Ascending aorta (tissue), 2 donors: ENCODE results near the gene CCL17. TPM values are rescaled to one million over a fixed set of nuclear protein-coding genes. Genes with fewer than 3 reads are reported as not detected.

ENCODE experiments used
- DNase-seq, 2 donors: peaks; one replicate each; pipeline ENCODE4 v3.0.0-alpha.2; 2019; ENCODE audit warnings: low spot score in 2 of 2
- H3K27ac ChIP-seq, 2 donors: fragments of 200-600 bp; sonication (generic); one replicate each; pipeline ENCODE4 v1.5.1; 2016 to 2017; ENCODE audit warnings: mild to moderate bottlenecking in 1 of 2
- H3K27me3 ChIP-seq: fragments of 200-600 bp; sonication (generic); one replicate; pipeline ENCODE4 v1.5.1; 2017
- H3K36me3 ChIP-seq, 2 donors: fragments of 200-600 bp; sonication (generic); one replicate each; pipeline ENCODE4 v1.5.1; 2016
- H3K4me1 ChIP-seq, 2 donors: fragments of 200-600 bp; sonication (generic); one replicate each; pipeline ENCODE4 v1.5.1; 2016 to 2017; ENCODE audit warnings: mild to moderate bottlenecking in 1 of 2
- H3K4me3 ChIP-seq, 2 donors: fragments of 200-600 bp; sonication (generic); one replicate each; pipeline ENCODE4 v1.5.1; 2016 to 2017; ENCODE audit warnings: mild to moderate bottlenecking in 1 of 2
- H3K9me3 ChIP-seq, 2 donors: fragments of 200-600 bp; sonication (generic); one replicate each; pipeline ENCODE4 v1.5.1; 2016
- intact Hi-C: fragments of 100-400 bp; cut with DNase I; formaldehyde crosslinking; loops from one replicate; pipeline ENCODE4 v1.15.1; 2023
- total RNA-seq: library from RNA; depleted of rRNA; stranded (reverse); fragments of >200 nt; gene quantifications from one replicate; pipeline ENCODE4 v1.1.0, GENCODE V29; 2016
- TF ChIP-seq, protein P1 (sequence below), 3 experiments: fragments of 200-600 bp in 2 of 3; fragments of 450-650 bp in 1 of 3; sonication (generic) in 2 of 3; IDR thresholded peaks; one replicate each; pipeline ENCODE4 v1.5.1; 2016 to 2019; ENCODE audit warnings: antibody characterized with exemption in 3 of 3, mild to moderate bottlenecking in 1 of 3, moderate library complexity in 1 of 3

CCL17 gene
- total RNA-seq, 1 donor from 2014 or later, result not detected

- H3K4me1 ChIP-seq, result peaks cover 0 to 17% of the 10 kb centered on the region in 2 donors
- no peak for DNase-seq
- intact Hi-C loops, result no loop called here
- no peaks in the 10 kb centered on the region for H3K9me3 ChIP-seq
- no peak overlapping the region for H3K27ac ChIP-seq
- H3K4me3 ChIP-seq, result no peak overlapping the region
- H3K36me3 ChIP-seq, result no peaks in the 10 kb centered on the region
- no peaks in the 10 kb centered on the region for H3K27me3 ChIP-seq
- TF ChIP-seq, protein P1, sequence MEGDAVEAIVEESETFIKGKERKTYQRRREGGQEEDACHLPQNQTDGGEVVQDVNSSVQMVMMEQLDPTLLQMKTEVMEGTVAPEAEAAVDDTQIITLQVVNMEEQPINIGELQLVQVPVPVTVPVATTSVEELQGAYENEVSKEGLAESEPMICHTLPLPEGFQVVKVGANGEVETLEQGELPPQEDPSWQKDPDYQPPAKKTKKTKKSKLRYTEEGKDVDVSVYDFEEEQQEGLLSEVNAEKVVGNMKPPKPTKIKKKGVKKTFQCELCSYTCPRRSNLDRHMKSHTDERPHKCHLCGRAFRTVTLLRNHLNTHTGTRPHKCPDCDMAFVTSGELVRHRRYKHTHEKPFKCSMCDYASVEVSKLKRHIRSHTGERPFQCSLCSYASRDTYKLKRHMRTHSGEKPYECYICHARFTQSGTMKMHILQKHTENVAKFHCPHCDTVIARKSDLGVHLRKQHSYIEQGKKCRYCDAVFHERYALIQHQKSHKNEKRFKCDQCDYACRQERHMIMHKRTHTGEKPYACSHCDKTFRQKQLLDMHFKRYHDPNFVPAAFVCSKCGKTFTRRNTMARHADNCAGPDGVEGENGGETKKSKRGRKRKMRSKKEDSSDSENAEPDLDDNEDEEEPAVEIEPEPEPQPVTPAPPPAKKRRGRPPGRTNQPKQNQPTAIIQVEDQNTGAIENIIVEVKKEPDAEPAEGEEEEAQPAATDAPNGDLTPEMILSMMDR (IDR thresholded peaks at IDR 0.05), result no peak
Observed at GRCh38 chr16:57389087-57389468, 15.5 kb upstream of the CCL17 start.

DNA sequence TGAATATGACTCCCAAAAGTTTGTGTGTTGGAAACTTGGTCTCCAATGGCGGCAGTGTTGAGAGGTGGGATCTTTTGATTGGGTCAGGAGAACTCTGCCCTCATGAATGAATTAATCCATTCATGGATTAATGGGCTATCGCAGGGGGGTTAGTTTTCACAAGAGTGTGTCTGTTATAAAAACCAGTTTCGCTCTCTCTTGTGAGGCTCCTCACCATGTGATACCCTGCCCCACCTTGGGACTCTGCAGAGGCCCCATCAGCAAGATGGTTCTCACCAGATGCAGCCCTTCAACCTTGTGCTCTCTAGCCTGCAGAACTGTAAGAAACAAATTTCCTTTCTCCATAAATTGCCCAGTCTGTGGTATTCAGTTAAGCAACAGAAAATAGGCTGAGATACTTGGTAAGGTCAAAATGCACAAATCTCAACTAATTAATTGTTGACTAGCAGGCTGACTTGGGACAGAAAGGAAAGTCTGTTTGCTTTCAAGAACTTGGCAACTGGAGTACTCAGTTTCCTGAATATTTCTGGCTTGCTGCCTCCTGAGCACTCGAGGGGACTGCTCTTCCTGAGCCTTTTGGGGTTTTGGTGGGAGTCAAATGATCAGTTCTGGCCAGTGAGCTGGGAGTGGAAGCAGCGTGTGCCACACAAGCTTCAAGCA, 13.8 kb upstream of the CCL17 start:
- no peaks in the 10 kb centered on the region for H3K27me3 ChIP-seq
- H3K9me3 ChIP-seq, result no peaks in the 10 kb centered on the region
- H3K27ac ChIP-seq, result no peak overlapping the region
- no peaks in the 10 kb centered on the region for H3K36me3 ChIP-seq
- TF ChIP-seq, protein P1 (IDR thresholded peaks at IDR 0.05), result no peak
- intact Hi-C loops, result no loop called here
- peaks cover 0 to 11% of the 10 kb centered on the region in 2 donors for H3K4me1 ChIP-seq
- DNase-seq, result no peak
- no peak overlapping the region for H3K4me3 ChIP-seq

DNA sequence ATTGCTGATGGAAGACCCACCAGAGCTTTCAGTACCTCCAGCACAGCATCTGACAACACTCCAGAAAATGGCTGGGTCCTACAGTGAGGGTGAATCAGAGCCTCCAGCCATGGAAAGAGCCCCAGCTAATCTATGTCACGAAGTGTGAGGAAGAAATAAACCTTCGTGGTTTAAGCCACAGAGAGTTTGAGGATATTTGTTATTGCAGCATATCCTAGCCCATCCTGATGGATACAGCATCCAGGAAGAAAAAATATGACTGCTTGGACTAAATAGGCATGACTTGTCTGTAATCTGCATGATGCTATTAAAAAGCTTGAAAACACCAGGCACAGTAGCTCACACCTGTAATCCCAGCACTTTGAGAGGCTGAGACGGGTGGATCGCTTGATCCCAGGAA, 13.3 kb upstream of the CCL17 start:
- peaks cover 0 to 6% of the 10 kb centered on the region in 2 donors for H3K4me1 ChIP-seq
- TF ChIP-seq, protein P1 (IDR thresholded peaks at IDR 0.05), result no peak
- H3K9me3 ChIP-seq, result no peaks in the 10 kb centered on the region
- H3K4me3 ChIP-seq, result no peak overlapping the region
- no peak overlapping the region for H3K27ac ChIP-seq
- intact Hi-C loops, result no loop called here
- DNase-seq, result no peak
- no peaks in the 10 kb centered on the region for H3K27me3 ChIP-seq
- no peaks in the 10 kb centered on the region for H3K36me3 ChIP-seq

DNA sequence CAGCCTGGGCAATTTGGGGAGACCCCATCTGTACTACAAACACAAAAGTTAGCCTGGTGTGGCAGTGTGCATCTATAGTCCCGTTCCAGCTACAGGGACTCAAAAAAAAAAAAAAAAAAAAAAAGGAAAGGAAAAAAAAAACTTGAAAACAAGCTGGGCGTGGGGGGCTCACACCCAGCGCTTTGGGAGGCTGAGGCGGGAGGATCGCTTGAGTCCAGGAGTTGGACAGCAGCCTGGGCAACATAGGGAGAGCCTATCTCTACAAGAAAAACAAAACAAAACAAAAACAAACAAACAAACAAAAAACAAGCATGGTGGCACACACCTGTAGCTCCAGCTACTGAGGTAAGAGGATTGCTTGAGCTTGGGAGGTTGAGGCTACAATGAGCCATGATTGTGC, 12.9 kb upstream of the CCL17 start:
- intact Hi-C loops, result no loop called here
- H3K9me3 ChIP-seq, result no peaks in the 10 kb centered on the region
- no peak overlapping the region for H3K27ac ChIP-seq
- no peak overlapping the region for H3K4me3 ChIP-seq
- H3K4me1 ChIP-seq, result peaks cover 0 to 2% of the 10 kb centered on the region in 2 donors
- no peaks in the 10 kb centered on the region for H3K36me3 ChIP-seq
- no peak for DNase-seq
- TF ChIP-seq, protein P1 (IDR thresholded peaks at IDR 0.05), result no peak
- no peaks in the 10 kb centered on the region for H3K27me3 ChIP-seq

GRCh38 chr16:57392694-57393093, 11.9 kb upstream of the CCL17 start:
- no peak overlapping the region for H3K4me3 ChIP-seq

More at GRCh38 chr16:57392694-57393093, 11.9 kb upstream of the CCL17 start:
- no peak for DNase-seq
- no peak overlapping the region for H3K27ac ChIP-seq
- H3K36me3 ChIP-seq, result no peaks in the 10 kb centered on the region
- H3K4me1 ChIP-seq, result no peaks in the 10 kb centered on the region
- no peaks in the 10 kb centered on the region for H3K27me3 ChIP-seq
- TF ChIP-seq, protein P1 (IDR thresholded peaks at IDR 0.05), result no peak
- intact Hi-C loops, result no loop called here
- H3K9me3 ChIP-seq, result no peaks in the 10 kb centered on the region
